WTC11 (cell line): Measurements from ENCODE around the gene ITGA6. TPM values are rescaled to one million over a fixed set of nuclear protein-coding genes. Genes with fewer than 3 reads are reported as not detected.

ENCODE experiments used
- ATAC-seq: fragments of 200-7000 bp; cut with Tn5 transposase; 2 replicates; pipeline ENCODE4 v1.10.0; 2021; ENCODE audit warnings: mild to moderate bottlenecking, moderate library complexity
- CTCF ChIA-PET: fragments of 300-600 bp; sonication (Branson Sonifier 250); formaldehyde crosslinking; loops from one replicate; lab custom pipeline; 2021; ENCODE audit warnings: antibody characterized with exemption; lab: Charles Lee
- POLR2A ChIA-PET: fragments of 350-600 bp; sonication (Branson Sonifier 250); formaldehyde crosslinking; loops from one replicate; lab custom pipeline; 2021; ENCODE audit warnings: antibody characterized with exemption; lab: Charles Lee
- DNase-seq: peaks from one replicate; pipeline ENCODE4 v3.0.0; 2021; ENCODE audit warnings: low spot score
- H3K27ac Mint-ChIP-seq: 2 replicates; pipeline ENCODE4 v1.8.0; 2021; ENCODE audit warnings: mixed read lengths
- H3K27me3 Mint-ChIP-seq: 2 replicates; pipeline ENCODE4 v1.8.0; 2021; ENCODE audit warnings: low read depth, mild to moderate bottlenecking, moderate library complexity, mixed read lengths
- H3K36me3 Mint-ChIP-seq: 2 replicates; pipeline ENCODE4 v1.8.0; 2021; ENCODE audit warnings: mixed read lengths
- H3K4me1 Mint-ChIP-seq: 2 replicates; pipeline ENCODE4 v1.8.0; 2022; ENCODE audit warnings: mixed read lengths
- H3K4me3 Mint-ChIP-seq: 2 replicates; pipeline ENCODE4 v1.8.0; 2021; ENCODE audit warnings: mild to moderate bottlenecking, moderate library complexity, mixed read lengths
- H3K9me3 Mint-ChIP-seq: 2 replicates; pipeline ENCODE4 v1.8.0; 2021; ENCODE audit warnings: mixed read lengths
- ESRRA ChIP-seq: sonication (generic); formaldehyde crosslinking; IDR thresholded peaks from 2 replicates; pipeline ENCODE4 v1.8.1; 2022; ENCODE audit warnings: mild to moderate bottlenecking, missing genetic modification reagents, borderline replicate concordance
- ETV6 ChIP-seq: sonication (generic); formaldehyde crosslinking; IDR thresholded peaks from 2 replicates; pipeline ENCODE4 v1.8.1; 2022; ENCODE audit warnings: mild to moderate bottlenecking, missing genetic modification reagents
- HMGA2 ChIP-seq: fragments of 250-450 bp; sonication (Bioruptor Pico); IDR thresholded peaks from 2 replicates; pipeline ENCODE4 v1.4.0; 2021; ENCODE audit warnings: mild to moderate bottlenecking, moderate library complexity
- JUN ChIP-seq: sonication (generic); formaldehyde crosslinking; IDR thresholded peaks from 2 replicates; pipeline ENCODE4 v1.8.0; 2023; ENCODE audit warnings: mild to moderate bottlenecking, missing genetic modification reagents
- MYBL2 ChIP-seq: sonication (generic); formaldehyde crosslinking; IDR thresholded peaks from 2 replicates; pipeline ENCODE4 v1.8.1; 2023; ENCODE audit warnings: mild to moderate bottlenecking, moderate library complexity, missing genetic modification reagents
- NFE2L1 ChIP-seq: sonication (generic); formaldehyde crosslinking; IDR thresholded peaks from 2 replicates; pipeline ENCODE4 v1.8.1; 2023; ENCODE audit warnings: missing genetic modification reagents
- NR2C2 ChIP-seq: sonication (generic); formaldehyde crosslinking; IDR thresholded peaks from 2 replicates; pipeline ENCODE4 v1.8.0; 2022; ENCODE audit warnings: mild to moderate bottlenecking, missing genetic modification reagents
- TEAD4 ChIP-seq: sonication (generic); formaldehyde crosslinking; IDR thresholded peaks from 2 replicates; pipeline ENCODE4 v1.8.0; 2022; ENCODE audit warnings: mild to moderate bottlenecking, missing genetic modification reagents
- total RNA-seq: library from RNA; stranded (reverse); gene quantifications from 3 replicates; pipeline ENCODE4 v1.2.3, GENCODE V29; 2021
- TF ChIP-seq, protein P1 (sequence below): sonication (generic); formaldehyde crosslinking; IDR thresholded peaks from 2 replicates; pipeline ENCODE4 v1.8.1; 2022; ENCODE audit warnings: low read depth, missing genetic modification reagents, borderline replicate concordance
- TF ChIP-seq, protein P2 (sequence below): fragments of 250-450 bp; sonication (Bioruptor Pico); IDR thresholded peaks from 2 replicates; pipeline ENCODE4 v2.1.2; 2022; ENCODE audit warnings: mild to moderate bottlenecking, moderate library complexity
- TF ChIP-seq, protein P3 (sequence below): sonication (generic); formaldehyde crosslinking; IDR thresholded peaks from 2 replicates; pipeline ENCODE4 v1.8.1; 2023; ENCODE audit warnings: mild to moderate bottlenecking, missing genetic modification reagents
- TF ChIP-seq, protein P4 (sequence below): fragments of 200-600 bp; IDR thresholded peaks from 2 replicates; pipeline ENCODE4 v1.8.0; 2022; ENCODE audit warnings: antibody characterized with exemption
- TF ChIP-seq, protein P5 (sequence below): sonication (generic); formaldehyde crosslinking; IDR thresholded peaks from 2 replicates; pipeline ENCODE4 v1.8.1; 2023; ENCODE audit warnings: mild to moderate bottlenecking, missing genetic modification reagents
- TF ChIP-seq, protein P6 (sequence below): sonication (generic); formaldehyde crosslinking; IDR thresholded peaks from 2 replicates; pipeline ENCODE4 v1.8.0; 2022; ENCODE audit warnings: mild to moderate bottlenecking, missing genetic modification reagents
- TF ChIP-seq, protein P7 (sequence below): sonication (generic); formaldehyde crosslinking; IDR thresholded peaks from 2 replicates; pipeline ENCODE4 v1.8.0; 2022; ENCODE audit warnings: missing genetic modification reagents
- TF ChIP-seq, protein P8 (sequence below): sonication (generic); formaldehyde crosslinking; IDR thresholded peaks from 2 replicates; pipeline ENCODE4 v1.8.1; 2023; ENCODE audit warnings: mild to moderate bottlenecking, moderate library complexity, missing genetic modification reagents

ITGA6 gene
- total RNA-seq, 1 experiment from 2014 or later, result 83.6 TPM

DNA sequence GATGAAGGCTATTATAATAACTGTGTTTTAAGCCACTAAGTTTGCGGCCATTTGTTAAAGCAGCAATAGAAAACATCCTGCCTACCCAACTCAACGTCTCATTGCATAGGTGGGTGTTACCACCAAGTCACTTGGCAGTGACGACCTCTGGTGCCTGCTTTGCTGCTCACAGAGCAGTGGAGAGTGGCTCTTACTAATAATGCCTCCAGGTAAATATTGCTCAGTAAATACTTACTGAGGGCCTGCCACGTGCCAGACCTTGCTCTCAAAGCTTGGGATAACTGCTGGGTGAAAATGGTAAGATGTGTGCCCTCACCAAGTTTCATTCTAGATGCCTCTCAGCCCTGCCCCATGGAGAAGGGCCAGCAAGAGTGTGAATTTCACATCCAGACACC lies 27.7 kb downstream of the ITGA6 start:
- POLR2A ChIA-PET, result no interaction called here
- H3K27me3 Mint-ChIP-seq, result no peaks in the 10 kb centered on the region
- TF ChIP-seq, protein P1, sequence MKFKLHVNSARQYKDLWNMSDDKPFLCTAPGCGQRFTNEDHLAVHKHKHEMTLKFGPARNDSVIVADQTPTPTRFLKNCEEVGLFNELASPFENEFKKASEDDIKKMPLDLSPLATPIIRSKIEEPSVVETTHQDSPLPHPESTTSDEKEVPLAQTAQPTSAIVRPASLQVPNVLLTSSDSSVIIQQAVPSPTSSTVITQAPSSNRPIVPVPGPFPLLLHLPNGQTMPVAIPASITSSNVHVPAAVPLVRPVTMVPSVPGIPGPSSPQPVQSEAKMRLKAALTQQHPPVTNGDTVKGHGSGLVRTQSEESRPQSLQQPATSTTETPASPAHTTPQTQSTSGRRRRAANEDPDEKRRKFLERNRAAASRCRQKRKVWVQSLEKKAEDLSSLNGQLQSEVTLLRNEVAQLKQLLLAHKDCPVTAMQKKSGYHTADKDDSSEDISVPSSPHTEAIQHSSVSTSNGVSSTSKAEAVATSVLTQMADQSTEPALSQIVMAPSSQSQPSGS, result no peak
- TF ChIP-seq NFE2L1 (CRISPR knock-in tag), result no peak
- TF ChIP-seq, all 79 proteins: peak for 0
- no peaks in the 10 kb centered on the region for H3K9me3 Mint-ChIP-seq
- DNase-seq (no peak), ATAC-seq (no peak)
- H3K4me3 Mint-ChIP-seq, result no peak overlapping the region
- CTCF ChIA-PET, result interaction anchor here (1.1 to 1.3 kb wide), 3 partner anchors 9 to 283 kb away, joined by 3 to 6 read pairs (median 6); no protein-coding TSS in a partner anchor
- peaks cover 2% of the 10 kb centered on the region for H3K36me3 Mint-ChIP-seq
- H3K27ac Mint-ChIP-seq, result no peak overlapping the region
- H3K4me1 Mint-ChIP-seq, result peaks cover 78% of the 10 kb centered on the region

DNA sequence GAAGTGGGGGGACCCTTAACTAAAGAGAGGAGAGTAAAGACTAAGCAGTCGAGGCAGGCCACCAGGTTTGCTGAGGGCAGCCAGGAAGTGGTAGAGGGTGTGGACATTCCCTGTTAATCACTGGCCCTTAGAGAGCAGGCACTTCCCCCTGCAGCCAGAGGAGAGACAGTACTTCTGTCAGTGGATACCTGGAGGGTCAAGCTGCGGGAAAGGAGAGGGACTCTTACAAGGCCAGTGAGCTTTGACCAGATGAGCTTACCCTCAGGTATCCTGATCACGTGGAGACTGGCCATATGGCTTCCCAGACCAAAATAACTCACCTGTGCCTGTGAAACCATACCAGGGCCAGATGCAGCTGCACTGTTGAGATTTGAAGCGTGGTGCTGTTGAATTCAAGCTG lies 28.6 kb downstream of the ITGA6 start:
- H3K4me1 Mint-ChIP-seq, result peaks cover 83% of the 10 kb centered on the region
- H3K27ac Mint-ChIP-seq, result no peak overlapping the region; the same call in 1 of the 2 replicates
- H3K27me3 Mint-ChIP-seq, result no peaks in the 10 kb centered on the region
- ChIA-PET POLR2A (interaction anchor here (1.0 kb wide), 1 partner anchor 28 kb away, joined by 5 read pairs; the partner anchor contains the start of gene ITGA6), CTCF (interaction anchor here (0.9 to 1.8 kb wide), 9 partner anchors 8 to 283 kb away, joined by 3 to 8 read pairs (median 4); no protein-coding TSS in a partner anchor)
- ATAC-seq (peak; percentile 62), DNase-seq (no peak)
- no peaks in the 10 kb centered on the region for H3K36me3 Mint-ChIP-seq
- H3K9me3 Mint-ChIP-seq, result no peaks in the 10 kb centered on the region
- TF ChIP-seq, protein P2, sequence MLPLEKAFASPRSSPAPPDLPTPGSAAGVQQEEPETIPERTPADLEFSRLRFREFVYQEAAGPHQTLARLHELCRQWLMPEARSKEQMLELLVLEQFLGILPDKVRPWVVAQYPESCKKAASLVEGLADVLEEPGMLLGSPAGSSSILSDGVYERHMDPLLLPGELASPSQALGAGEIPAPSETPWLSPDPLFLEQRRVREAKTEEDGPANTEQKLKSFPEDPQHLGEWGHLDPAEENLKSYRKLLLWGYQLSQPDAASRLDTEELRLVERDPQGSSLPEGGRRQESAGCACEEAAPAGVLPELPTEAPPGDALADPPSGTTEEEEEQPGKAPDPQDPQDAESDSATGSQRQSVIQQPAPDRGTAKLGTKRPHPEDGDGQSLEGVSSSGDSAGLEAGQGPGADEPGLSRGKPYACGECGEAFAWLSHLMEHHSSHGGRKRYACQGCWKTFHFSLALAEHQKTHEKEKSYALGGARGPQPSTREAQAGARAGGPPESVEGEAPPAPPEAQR (CRISPR knock-in tag), result no peak
- TF ChIP-seq, protein P3, sequence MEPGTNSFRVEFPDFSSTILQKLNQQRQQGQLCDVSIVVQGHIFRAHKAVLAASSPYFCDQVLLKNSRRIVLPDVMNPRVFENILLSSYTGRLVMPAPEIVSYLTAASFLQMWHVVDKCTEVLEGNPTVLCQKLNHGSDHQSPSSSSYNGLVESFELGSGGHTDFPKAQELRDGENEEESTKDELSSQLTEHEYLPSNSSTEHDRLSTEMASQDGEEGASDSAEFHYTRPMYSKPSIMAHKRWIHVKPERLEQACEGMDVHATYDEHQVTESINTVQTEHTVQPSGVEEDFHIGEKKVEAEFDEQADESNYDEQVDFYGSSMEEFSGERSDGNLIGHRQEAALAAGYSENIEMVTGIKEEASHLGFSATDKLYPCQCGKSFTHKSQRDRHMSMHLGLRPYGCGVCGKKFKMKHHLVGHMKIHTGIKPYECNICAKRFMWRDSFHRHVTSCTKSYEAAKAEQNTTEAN (CRISPR knock-in tag), result no peak
- TF ChIP-seq ETV6 (CRISPR knock-in tag) (0 out of 2 replicates have a peak, but pooled peaks have one; percentile 16), ESRRA (CRISPR knock-in tag) (no peak)
- H3K4me3 Mint-ChIP-seq, result no peak overlapping the region

DNA sequence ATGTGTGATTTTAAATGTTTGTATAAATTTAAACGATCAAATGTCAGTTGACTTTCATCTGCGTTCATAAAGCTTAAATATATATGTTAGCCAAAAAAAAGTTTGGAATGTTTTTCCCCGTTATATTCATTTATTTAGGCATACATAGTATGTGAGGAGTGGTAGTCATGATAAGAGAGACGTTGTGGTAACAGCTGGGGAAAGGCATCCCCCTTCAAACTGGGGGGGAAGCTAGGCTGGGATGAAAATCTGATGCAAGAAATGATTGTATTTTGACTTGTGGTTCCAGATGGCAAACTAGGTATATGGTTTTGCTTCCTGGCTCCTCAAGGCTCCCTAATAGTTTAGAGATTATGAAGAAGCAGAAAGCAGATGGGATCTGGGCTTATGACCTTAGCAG lies 30.1 kb downstream of the ITGA6 start:
- Mint-ChIP-seq H3K4me1 (peaks cover 85% of the 10 kb centered on the region), H3K36me3 (no peaks in the 10 kb centered on the region), H3K27ac (no peak overlapping the region), H3K27me3 (no peaks in the 10 kb centered on the region), H3K9me3 (no peaks in the 10 kb centered on the region), H3K4me3 (no peak overlapping the region)
- ChIA-PET POLR2A (no interaction called here), CTCF (interaction anchor here (1.1 to 1.8 kb wide), 3 partner anchors 217 to 1529 kb away, joined by 3 to 8 read pairs (median 4); partner anchors contain the start of gene GORASP2)
- no peak for ATAC-seq
- DNase-seq, result no peak
- TF ChIP-seq MYBL2 (CRISPR knock-in tag) (no peak), NR2C2 (no peak), JUN (CRISPR knock-in tag) (no peak), HMGA2 (CRISPR knock-in tag) (no peak), TEAD4 (CRISPR knock-in tag) (no peak)
- TF ChIP-seq, protein P4, sequence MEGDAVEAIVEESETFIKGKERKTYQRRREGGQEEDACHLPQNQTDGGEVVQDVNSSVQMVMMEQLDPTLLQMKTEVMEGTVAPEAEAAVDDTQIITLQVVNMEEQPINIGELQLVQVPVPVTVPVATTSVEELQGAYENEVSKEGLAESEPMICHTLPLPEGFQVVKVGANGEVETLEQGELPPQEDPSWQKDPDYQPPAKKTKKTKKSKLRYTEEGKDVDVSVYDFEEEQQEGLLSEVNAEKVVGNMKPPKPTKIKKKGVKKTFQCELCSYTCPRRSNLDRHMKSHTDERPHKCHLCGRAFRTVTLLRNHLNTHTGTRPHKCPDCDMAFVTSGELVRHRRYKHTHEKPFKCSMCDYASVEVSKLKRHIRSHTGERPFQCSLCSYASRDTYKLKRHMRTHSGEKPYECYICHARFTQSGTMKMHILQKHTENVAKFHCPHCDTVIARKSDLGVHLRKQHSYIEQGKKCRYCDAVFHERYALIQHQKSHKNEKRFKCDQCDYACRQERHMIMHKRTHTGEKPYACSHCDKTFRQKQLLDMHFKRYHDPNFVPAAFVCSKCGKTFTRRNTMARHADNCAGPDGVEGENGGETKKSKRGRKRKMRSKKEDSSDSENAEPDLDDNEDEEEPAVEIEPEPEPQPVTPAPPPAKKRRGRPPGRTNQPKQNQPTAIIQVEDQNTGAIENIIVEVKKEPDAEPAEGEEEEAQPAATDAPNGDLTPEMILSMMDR, result no peak
- TF ChIP-seq, protein P5, sequence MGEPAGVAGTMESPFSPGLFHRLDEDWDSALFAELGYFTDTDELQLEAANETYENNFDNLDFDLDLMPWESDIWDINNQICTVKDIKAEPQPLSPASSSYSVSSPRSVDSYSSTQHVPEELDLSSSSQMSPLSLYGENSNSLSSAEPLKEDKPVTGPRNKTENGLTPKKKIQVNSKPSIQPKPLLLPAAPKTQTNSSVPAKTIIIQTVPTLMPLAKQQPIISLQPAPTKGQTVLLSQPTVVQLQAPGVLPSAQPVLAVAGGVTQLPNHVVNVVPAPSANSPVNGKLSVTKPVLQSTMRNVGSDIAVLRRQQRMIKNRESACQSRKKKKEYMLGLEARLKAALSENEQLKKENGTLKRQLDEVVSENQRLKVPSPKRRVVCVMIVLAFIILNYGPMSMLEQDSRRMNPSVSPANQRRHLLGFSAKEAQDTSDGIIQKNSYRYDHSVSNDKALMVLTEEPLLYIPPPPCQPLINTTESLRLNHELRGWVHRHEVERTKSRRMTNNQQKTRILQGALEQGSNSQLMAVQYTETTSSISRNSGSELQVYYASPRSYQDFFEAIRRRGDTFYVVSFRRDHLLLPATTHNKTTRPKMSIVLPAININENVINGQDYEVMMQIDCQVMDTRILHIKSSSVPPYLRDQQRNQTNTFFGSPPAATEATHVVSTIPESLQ (CRISPR knock-in tag), result no peak
- TF ChIP-seq, protein P6, sequence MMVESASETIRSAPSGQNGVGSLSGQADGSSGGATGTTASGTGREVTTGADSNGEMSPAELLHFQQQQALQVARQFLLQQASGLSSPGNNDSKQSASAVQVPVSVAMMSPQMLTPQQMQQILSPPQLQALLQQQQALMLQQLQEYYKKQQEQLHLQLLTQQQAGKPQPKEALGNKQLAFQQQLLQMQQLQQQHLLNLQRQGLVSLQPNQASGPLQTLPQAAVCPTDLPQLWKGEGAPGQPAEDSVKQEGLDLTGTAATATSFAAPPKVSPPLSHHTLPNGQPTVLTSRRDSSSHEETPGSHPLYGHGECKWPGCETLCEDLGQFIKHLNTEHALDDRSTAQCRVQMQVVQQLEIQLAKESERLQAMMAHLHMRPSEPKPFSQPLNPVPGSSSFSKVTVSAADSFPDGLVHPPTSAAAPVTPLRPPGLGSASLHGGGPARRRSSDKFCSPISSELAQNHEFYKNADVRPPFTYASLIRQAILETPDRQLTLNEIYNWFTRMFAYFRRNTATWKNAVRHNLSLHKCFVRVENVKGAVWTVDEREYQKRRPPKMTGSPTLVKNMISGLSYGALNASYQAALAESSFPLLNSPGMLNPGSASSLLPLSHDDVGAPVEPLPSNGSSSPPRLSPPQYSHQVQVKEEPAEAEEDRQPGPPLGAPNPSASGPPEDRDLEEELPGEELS (CRISPR knock-in tag), result no peak
- TF ChIP-seq, protein P7, sequence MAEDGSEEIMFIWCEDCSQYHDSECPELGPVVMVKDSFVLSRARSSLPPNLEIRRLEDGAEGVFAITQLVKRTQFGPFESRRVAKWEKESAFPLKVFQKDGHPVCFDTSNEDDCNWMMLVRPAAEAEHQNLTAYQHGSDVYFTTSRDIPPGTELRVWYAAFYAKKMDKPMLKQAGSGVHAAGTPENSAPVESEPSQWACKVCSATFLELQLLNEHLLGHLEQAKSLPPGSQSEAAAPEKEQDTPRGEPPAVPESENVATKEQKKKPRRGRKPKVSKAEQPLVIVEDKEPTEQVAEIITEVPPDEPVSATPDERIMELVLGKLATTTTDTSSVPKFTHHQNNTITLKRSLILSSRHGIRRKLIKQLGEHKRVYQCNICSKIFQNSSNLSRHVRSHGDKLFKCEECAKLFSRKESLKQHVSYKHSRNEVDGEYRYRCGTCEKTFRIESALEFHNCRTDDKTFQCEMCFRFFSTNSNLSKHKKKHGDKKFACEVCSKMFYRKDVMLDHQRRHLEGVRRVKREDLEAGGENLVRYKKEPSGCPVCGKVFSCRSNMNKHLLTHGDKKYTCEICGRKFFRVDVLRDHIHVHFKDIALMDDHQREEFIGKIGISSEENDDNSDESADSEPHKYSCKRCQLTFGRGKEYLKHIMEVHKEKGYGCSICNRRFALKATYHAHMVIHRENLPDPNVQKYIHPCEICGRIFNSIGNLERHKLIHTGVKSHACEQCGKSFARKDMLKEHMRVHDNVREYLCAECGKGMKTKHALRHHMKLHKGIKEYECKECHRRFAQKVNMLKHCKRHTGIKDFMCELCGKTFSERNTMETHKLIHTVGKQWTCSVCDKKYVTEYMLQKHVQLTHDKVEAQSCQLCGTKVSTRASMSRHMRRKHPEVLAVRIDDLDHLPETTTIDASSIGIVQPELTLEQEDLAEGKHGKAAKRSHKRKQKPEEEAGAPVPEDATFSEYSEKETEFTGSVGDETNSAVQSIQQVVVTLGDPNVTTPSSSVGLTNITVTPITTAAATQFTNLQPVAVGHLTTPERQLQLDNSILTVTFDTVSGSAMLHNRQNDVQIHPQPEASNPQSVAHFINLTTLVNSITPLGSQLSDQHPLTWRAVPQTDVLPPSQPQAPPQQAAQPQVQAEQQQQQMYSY (CRISPR knock-in tag), result no peak
- TF ChIP-seq, protein P8, sequence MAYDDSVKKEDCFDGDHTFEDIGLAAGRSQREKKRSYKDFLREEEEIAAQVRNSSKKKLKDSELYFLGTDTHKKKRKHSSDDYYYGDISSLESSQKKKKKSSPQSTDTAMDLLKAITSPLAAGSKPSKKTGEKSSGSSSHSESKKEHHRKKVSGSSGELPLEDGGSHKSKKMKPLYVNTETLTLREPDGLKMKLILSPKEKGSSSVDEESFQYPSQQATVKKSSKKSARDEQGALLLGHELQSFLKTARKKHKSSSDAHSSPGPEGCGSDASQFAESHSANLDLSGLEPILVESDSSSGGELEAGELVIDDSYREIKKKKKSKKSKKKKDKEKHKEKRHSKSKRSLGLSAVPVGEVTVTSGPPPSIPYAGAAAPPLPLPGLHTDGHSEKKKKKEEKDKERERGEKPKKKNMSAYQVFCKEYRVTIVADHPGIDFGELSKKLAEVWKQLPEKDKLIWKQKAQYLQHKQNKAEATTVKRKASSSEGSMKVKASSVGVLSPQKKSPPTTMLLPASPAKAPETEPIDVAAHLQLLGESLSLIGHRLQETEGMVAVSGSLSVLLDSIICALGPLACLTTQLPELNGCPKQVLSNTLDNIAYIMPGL (CRISPR knock-in tag), result no peak
